Right lobe of liver (tissue), 6 donors: ENCODE data around the gene HPS1. TPM values are rescaled to one million over a fixed set of nuclear protein-coding genes. Genes with fewer than 3 reads are reported as not detected.
"Not testable (repeated sequence)": the region's sequence is repeated elsewhere in the genome, so short reads cannot be mapped to it uniquely, and the experiment has no call there.

ENCODE experiments used
- ATAC-seq, 4 donors: fragments of 200-7000 bp; cut with Tn5 transposase; one replicate each; pipeline ENCODE4 v1.9.1; 2020; ENCODE audit warnings: mild to moderate bottlenecking in 4 of 4, moderate library complexity in 4 of 4
- DNase-seq, 3 donors: peaks; one replicate each; pipeline ENCODE4 v3.0.0-alpha.2; 2020
- H3K27ac ChIP-seq, 3 donors: fragments of 200-600 bp; one replicate each; pipeline ENCODE4 v1.8.0; 2022
- H3K27me3 ChIP-seq, 2 donors: fragments of 200-600 bp; one replicate each; pipeline ENCODE4 v1.8.0; 2022
- H3K36me3 ChIP-seq, 4 donors: fragments of 200-600 bp; sonication (generic) in 1 of 4; one replicate each; pipeline versions ENCODE4 v1.5.1 to v1.8.0; 2017 to 2022; ENCODE audit warnings: control low read depth in 1 of 4
- H3K4me1 ChIP-seq, 4 donors: fragments of 200-600 bp; sonication (generic) in 1 of 4; one replicate each; pipeline versions ENCODE4 v1.5.1 to v1.8.0; 2017 to 2022; ENCODE audit warnings: control low read depth in 1 of 4
- H3K4me3 ChIP-seq, 3 donors: fragments of 200-600 bp; one replicate each; pipeline ENCODE4 v1.8.0; 2022
- H3K9me3 ChIP-seq, 4 donors: fragments of 200-600 bp; sonication (generic) in 1 of 4; one replicate each; pipeline versions ENCODE4 v1.5.1 to v1.8.0; 2017 to 2022; ENCODE audit warnings: control low read depth in 1 of 4
- POLR2A ChIP-seq: fragments of 450-650 bp; IDR thresholded peaks from one replicate; pipeline ENCODE4 v1.6.1; 2017; ENCODE audit warnings: antibody characterized with exemption, mild to moderate bottlenecking
- WGBS: methylation state at CpG from one replicate; pipeline ENCODE4 v1.1.6; 2018; ENCODE audit warnings: low coverage, low lambda C conversion rate; ENCODE audit not compliant: insufficient coverage; ENCODE audit errors: missing lambda C conversion rate; 5-methylcytosine and 5-hydroxymethylcytosine counted together
- intact Hi-C, 2 donors: fragments of 100-400 bp; cut with DNase I; formaldehyde crosslinking; loops; one replicate each; pipeline versions ENCODE4 v1.11.2 to v1.14.1; 2022
- total RNA-seq, 6 experiments: library from RNA; depleted of rRNA in 2 of 6; stranded (reverse); fragments of >200 nt in 2 of 6; fragmentation: NEBNext Ultra II Directional in 3 of 6; extraction: Animal tissue kit (Norgen Biotek cat#: 25700) in 3 of 6; gene quantifications; one replicate each; pipeline versions ENCODE4 v1.1.0 to v1.2.4, GENCODE V29; 2016 to 2023
- TF ChIP-seq, protein P1 (sequence below), 4 donors: fragments of 200-600 bp in 3 of 4; fragments of 450-650 bp in 1 of 4; IDR thresholded peaks; one replicate each; pipeline versions ENCODE4 v1.5.1 to v1.8.0; 2016 to 2022; ENCODE audit warnings: antibody characterized with exemption in 4 of 4, mild to moderate bottlenecking in 2 of 4
- donor health status: DM: no; HTN: yes; CAD: no.
- donor health status: DM: no; HTN: no; CAD: no.
- donor health status: DM: no; HTN: no; CAD: no.
- donor health status: DM: no; HTN: yes; CAD: no.
- donor health status: DM: no; HTN: yes; CAD: no.

The HPS1 gene
- total RNA-seq, 6 experiments from 2014 or later, result 18.2 to 44.5 (median 32.0) TPM

- intact Hi-C loops, result no loop called here
- H3K36me3 ChIP-seq, result no peaks in the 10 kb centered on the region
- no CpG with 5 or more reads among the region's 9 CpGs for WGBS
Measured at GRCh38 chr10:98384531-98385133, 62.1 kb downstream of the HPS1 start.

DNA sequence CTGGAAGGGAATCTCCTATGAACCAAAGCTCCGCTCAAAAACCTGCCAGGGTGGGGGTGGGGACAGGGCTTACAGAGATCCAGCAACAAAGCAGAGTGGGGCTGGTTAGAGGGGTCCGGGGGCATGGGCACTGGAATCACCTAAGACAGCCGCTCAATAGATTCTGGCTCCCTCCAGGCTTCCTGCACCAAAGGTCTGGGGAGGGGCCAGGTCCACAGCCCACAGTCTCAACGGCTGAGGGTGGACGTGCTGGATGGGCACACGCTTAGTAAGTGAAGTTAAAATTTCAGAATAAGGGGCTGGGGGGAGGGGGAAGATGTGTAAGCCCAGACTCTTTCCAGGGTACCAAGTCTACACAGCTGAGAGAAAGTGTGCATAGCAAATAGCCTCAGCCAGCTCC is 62.9 kb downstream of the HPS1 start:
- ATAC-seq, result no peak
- no peak overlapping the region for H3K4me3 ChIP-seq
- no peaks in the 10 kb centered on the region for H3K9me3 ChIP-seq
- H3K27me3 ChIP-seq, result no peaks in the 10 kb centered on the region
- H3K4me1 ChIP-seq, result no peaks in the 10 kb centered on the region
- TF ChIP-seq POLR2A, result no peak
- TF ChIP-seq, protein P1, sequence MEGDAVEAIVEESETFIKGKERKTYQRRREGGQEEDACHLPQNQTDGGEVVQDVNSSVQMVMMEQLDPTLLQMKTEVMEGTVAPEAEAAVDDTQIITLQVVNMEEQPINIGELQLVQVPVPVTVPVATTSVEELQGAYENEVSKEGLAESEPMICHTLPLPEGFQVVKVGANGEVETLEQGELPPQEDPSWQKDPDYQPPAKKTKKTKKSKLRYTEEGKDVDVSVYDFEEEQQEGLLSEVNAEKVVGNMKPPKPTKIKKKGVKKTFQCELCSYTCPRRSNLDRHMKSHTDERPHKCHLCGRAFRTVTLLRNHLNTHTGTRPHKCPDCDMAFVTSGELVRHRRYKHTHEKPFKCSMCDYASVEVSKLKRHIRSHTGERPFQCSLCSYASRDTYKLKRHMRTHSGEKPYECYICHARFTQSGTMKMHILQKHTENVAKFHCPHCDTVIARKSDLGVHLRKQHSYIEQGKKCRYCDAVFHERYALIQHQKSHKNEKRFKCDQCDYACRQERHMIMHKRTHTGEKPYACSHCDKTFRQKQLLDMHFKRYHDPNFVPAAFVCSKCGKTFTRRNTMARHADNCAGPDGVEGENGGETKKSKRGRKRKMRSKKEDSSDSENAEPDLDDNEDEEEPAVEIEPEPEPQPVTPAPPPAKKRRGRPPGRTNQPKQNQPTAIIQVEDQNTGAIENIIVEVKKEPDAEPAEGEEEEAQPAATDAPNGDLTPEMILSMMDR (IDR thresholded peaks at IDR 0.05), result no peak
- DNase-seq, result no peak
- WGBS, result 81% methylated on average over 6 of the region's 6 CpGs
- intact Hi-C loops, result no loop called here
- no peak overlapping the region for H3K27ac ChIP-seq
- no peaks in the 10 kb centered on the region for H3K36me3 ChIP-seq

More at GRCh38 chr10:98384531-98385133, 62.1 kb downstream of the HPS1 start:
- H3K27ac ChIP-seq, result no peak overlapping the region
- H3K4me1 ChIP-seq, result no peaks in the 10 kb centered on the region
- H3K4me3 ChIP-seq, result no peak overlapping the region
- no peaks in the 10 kb centered on the region for H3K9me3 ChIP-seq
- TF ChIP-seq POLR2A, result no peak
- TF ChIP-seq, protein P1 (IDR thresholded peaks at IDR 0.05), result no peak
- no peak for DNase-seq
- no peaks in the 10 kb centered on the region for H3K27me3 ChIP-seq
- no peak for ATAC-seq

DNA sequence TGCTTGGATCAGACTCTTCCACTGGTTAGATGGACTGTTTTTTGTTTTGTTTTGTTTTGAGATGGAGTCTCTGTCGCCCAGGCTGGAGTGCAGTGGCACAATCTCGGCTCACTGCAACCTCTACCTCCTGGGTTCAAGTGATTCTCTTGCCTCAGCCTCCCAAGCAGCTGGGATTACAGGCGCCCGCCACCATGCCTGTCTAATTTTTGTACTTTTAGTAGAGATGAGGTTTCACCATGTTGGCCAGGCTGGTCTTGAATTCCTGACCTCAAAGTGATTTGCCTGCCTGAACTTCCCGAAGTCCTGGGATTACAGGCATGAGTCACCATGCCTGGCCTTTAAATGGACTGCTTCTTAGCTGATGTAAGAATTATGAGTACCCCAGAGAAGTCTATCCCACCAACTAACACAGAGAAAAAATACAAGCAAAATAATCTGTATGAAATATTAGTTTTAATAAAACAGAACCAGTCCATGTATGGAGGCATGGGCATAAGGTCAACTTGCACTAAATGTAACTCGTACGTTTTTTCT is 63.5 kb downstream of the HPS1 start:
- H3K9me3 ChIP-seq, DNase-seq, H3K4me3 ChIP-seq, H3K4me1 ChIP-seq, intact Hi-C loops, H3K27ac ChIP-seq, H3K27me3 ChIP-seq, ATAC-seq, H3K36me3 ChIP-seq: not testable (repeated sequence)
- 74% methylated on average over 3 of the region's 7 CpGs for WGBS

- TF ChIP-seq POLR2A, result no peak
- TF ChIP-seq, protein P1 (IDR thresholded peaks at IDR 0.05), result no peak
- no peak overlapping the region for H3K4me3 ChIP-seq
- intact Hi-C loops, result no loop called here
- ATAC-seq (no peak), DNase-seq (no peak)
- H3K36me3 ChIP-seq, result no peaks in the 10 kb centered on the region
- no peaks in the 10 kb centered on the region for H3K9me3 ChIP-seq
- H3K4me1 ChIP-seq, result no peaks in the 10 kb centered on the region
- H3K27me3 ChIP-seq, result no peaks in the 10 kb centered on the region
- H3K27ac ChIP-seq, result no peak overlapping the region
- 70% methylated on average over 2 of the region's 5 CpGs for WGBS
Measured at GRCh38 chr10:98382691-98383101, 64.0 kb downstream of the HPS1 start.

- H3K9me3 ChIP-seq, result no peaks in the 10 kb centered on the region
- no peaks in the 10 kb centered on the region for H3K36me3 ChIP-seq
- intact Hi-C loops, result no loop called here
- no peak overlapping the region for H3K27ac ChIP-seq
- H3K4me3 ChIP-seq, result no peak overlapping the region
- 76% methylated on average over 6 of the region's 8 CpGs for WGBS
- H3K4me1 ChIP-seq, result no peaks in the 10 kb centered on the region
- DNase-seq (no peak), ATAC-seq (no peak)
- TF ChIP-seq, protein P1 (IDR thresholded peaks at IDR 0.05), result no peak
- no peak for TF ChIP-seq POLR2A
- H3K27me3 ChIP-seq, result no peaks in the 10 kb centered on the region
Measured at GRCh38 chr10:98380493-98381339, 66.0 kb downstream of the HPS1 start.
